Mesothelial cell of epicardium (in vitro differentiated cells): ENCODE results near the gene RYR2. TPM values are rescaled to one million over a fixed set of nuclear protein-coding genes. Genes with fewer than 3 reads are reported as not detected.

Experiments
- DNase-seq, 2 experiments: peaks; one replicate each; pipeline ENCODE4 v3.0.0; 2021; ENCODE audit warnings: low spot score in 2 of 2; ENCODE audit not compliant: unreplicated experiment in 2 of 2
- H3K27ac Mint-ChIP-seq: 2 replicates; pipeline ENCODE4 v1.8.0; 2021; ENCODE audit warnings: mixed read lengths
- H3K27me3 Mint-ChIP-seq: 2 replicates; pipeline ENCODE4 v1.8.0; 2021; ENCODE audit warnings: low read depth, mixed read lengths
- H3K36me3 Mint-ChIP-seq: 2 replicates; pipeline ENCODE4 v1.8.0; 2021; ENCODE audit warnings: mixed read lengths
- H3K4me1 Mint-ChIP-seq: 2 replicates; pipeline ENCODE4 v1.8.0; 2021; ENCODE audit warnings: mixed read lengths
- H3K4me3 Mint-ChIP-seq: 2 replicates; pipeline ENCODE4 v1.8.0; 2021; ENCODE audit warnings: mild to moderate bottlenecking, moderate library complexity, mixed read lengths
- H3K9me3 Mint-ChIP-seq: 2 replicates; pipeline ENCODE4 v1.8.0; 2021; ENCODE audit warnings: mixed read lengths
- CTCF ChIP-seq: fragments of 200-600 bp; sonication (generic); IDR thresholded peaks from one replicate; pipeline ENCODE4 v1.5.0; 2021; ENCODE audit warnings: antibody characterized with exemption; ENCODE audit not compliant: unreplicated experiment
- total RNA-seq: library from RNA; stranded (reverse); gene quantifications from 3 replicates; pipeline ENCODE4 v1.2.1, GENCODE V29; 2021

The RYR2 gene
- total RNA-seq, 1 donor from 2014 or later = 6.1 TPM

GRCh38 chr1:237610157-237610556 lies 568.2 kb downstream of the RYR2 start:
- H3K27ac Mint-ChIP-seq = no peak overlapping the region
- H3K27me3 Mint-ChIP-seq = no peaks in the 10 kb centered on the region
- TF ChIP-seq CTCF = no peak
- peaks cover 5% of the 10 kb centered on the region for H3K9me3 Mint-ChIP-seq
- H3K4me1 Mint-ChIP-seq = no peaks in the 10 kb centered on the region
- H3K36me3 Mint-ChIP-seq = peaks cover 2% of the 10 kb centered on the region
- H3K4me3 Mint-ChIP-seq = no peak overlapping the region
- DNase-seq = no peak

- no peaks in the 10 kb centered on the region for H3K27me3 Mint-ChIP-seq
- H3K4me1 Mint-ChIP-seq = no peaks in the 10 kb centered on the region
- H3K4me3 Mint-ChIP-seq = no peak overlapping the region
- peaks cover 28% of the 10 kb centered on the region for H3K36me3 Mint-ChIP-seq
- H3K9me3 Mint-ChIP-seq = peaks cover 26% of the 10 kb centered on the region
- DNase-seq = no peak
- H3K27ac Mint-ChIP-seq = no peak overlapping the region
- TF ChIP-seq CTCF = no peak
Observed at GRCh38 chr1:237613984-237614383, 572.0 kb downstream of the RYR2 start.

GRCh38 chr1:237619553-237619952 lies 577.6 kb downstream of the RYR2 start:
- Mint-ChIP-seq H3K36me3 (peaks cover 42% of the 10 kb centered on the region), H3K9me3 (peaks cover 41% of the 10 kb centered on the region), H3K4me1 (no peaks in the 10 kb centered on the region), H3K4me3 (no peak overlapping the region), H3K27me3 (no peaks in the 10 kb centered on the region), H3K27ac (no peak overlapping the region)
- no peak for TF ChIP-seq CTCF
- DNase-seq = no peak

- no peak for DNase-seq
- H3K4me3 Mint-ChIP-seq = no peak overlapping the region
Observed at GRCh38 chr1:237634922-237635321, 592.9 kb downstream of the RYR2 start.

GRCh38 chr1:237638555-237638954 lies 596.6 kb downstream of the RYR2 start:
- no peak overlapping the region for H3K4me3 Mint-ChIP-seq
- H3K36me3 Mint-ChIP-seq = peaks cover 9% of the 10 kb centered on the region
- no peaks in the 10 kb centered on the region for H3K27me3 Mint-ChIP-seq
- H3K27ac Mint-ChIP-seq = no peak overlapping the region
- peaks cover 7% of the 10 kb centered on the region for H3K9me3 Mint-ChIP-seq
- no peak for DNase-seq
- TF ChIP-seq CTCF = no peak
- H3K4me1 Mint-ChIP-seq = no peaks in the 10 kb centered on the region

More at GRCh38 chr1:237634922-237635321, 592.9 kb downstream of the RYR2 start:
- Mint-ChIP-seq H3K27ac (no peak overlapping the region), H3K9me3 (peaks cover 7% of the 10 kb centered on the region), H3K36me3 (peaks cover 9% of the 10 kb centered on the region), H3K27me3 (no peaks in the 10 kb centered on the region), H3K4me1 (no peaks in the 10 kb centered on the region)
- TF ChIP-seq CTCF = no peak
